ENCODE data around the gene TAF11L2.

DNA sequence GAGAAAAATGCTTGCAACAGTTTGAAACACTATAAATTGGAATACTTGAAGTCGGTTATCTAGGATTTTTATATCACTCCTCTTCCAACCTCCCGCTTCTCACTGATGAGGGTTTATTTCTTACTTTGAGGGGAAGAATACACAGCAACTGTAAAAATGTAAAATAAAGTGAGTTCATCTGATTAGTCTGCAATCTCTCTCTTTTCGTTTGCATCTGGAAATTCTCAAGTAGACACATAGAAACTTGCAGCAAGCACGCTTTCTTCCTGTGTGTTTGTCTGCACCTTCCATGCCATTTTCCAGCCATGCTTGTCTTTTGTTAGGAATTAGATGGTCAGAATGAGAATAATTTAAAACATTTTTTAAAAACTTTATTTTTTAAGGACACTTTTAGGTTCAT is 45.1 kb upstream of the TAF11L2 start:
- no peak for TF ChIP-seq PHF8 (IDR thresholded peaks at IDR 0.05; ENCODE audit: borderline replicate concordance, low read depth)
- TF ChIP-seq, protein P1, sequence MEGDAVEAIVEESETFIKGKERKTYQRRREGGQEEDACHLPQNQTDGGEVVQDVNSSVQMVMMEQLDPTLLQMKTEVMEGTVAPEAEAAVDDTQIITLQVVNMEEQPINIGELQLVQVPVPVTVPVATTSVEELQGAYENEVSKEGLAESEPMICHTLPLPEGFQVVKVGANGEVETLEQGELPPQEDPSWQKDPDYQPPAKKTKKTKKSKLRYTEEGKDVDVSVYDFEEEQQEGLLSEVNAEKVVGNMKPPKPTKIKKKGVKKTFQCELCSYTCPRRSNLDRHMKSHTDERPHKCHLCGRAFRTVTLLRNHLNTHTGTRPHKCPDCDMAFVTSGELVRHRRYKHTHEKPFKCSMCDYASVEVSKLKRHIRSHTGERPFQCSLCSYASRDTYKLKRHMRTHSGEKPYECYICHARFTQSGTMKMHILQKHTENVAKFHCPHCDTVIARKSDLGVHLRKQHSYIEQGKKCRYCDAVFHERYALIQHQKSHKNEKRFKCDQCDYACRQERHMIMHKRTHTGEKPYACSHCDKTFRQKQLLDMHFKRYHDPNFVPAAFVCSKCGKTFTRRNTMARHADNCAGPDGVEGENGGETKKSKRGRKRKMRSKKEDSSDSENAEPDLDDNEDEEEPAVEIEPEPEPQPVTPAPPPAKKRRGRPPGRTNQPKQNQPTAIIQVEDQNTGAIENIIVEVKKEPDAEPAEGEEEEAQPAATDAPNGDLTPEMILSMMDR (IDR thresholded peaks at IDR 0.05): no peak
- no peak for TF ChIP-seq JUN (IDR thresholded peaks at IDR 0.05)
- TF ChIP-seq, protein P2, sequence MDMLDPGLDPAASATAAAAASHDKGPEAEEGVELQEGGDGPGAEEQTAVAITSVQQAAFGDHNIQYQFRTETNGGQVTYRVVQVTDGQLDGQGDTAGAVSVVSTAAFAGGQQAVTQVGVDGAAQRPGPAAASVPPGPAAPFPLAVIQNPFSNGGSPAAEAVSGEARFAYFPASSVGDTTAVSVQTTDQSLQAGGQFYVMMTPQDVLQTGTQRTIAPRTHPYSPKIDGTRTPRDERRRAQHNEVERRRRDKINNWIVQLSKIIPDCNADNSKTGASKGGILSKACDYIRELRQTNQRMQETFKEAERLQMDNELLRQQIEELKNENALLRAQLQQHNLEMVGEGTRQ (IDR thresholded peaks at IDR 0.05): no peak
- TF ChIP-seq RAD21 (conservative IDR thresholded peaks at IDR 0.05 in 1 of 2, IDR thresholded peaks at IDR 0.05 in 1 of 2): no peak
- TF ChIP-seq RCOR1 (IDR thresholded peaks at IDR 0.05; ENCODE audit: low read depth, low read length): no peak
